ENCODE measurements around the gene ANKS1B. TPM values are rescaled to one million over a fixed set of nuclear protein-coding genes. Genes with fewer than 3 reads are reported as not detected.
"Not testable (repeated sequence)": the region's sequence is repeated elsewhere in the genome, so short reads cannot be mapped to it uniquely, and the experiment has no call there.

The ANKS1B gene
- total RNA-seq, 1 experiment from 2014 or later: 18.8 TPM

GRCh38 chr12:99332936-99333591 is 651.7 kb downstream of the ANKS1B start:
- Mint-ChIP-seq H3K27me3 (ENCODE audit: insufficient read depth, unreplicated experiment) (no peaks in the 10 kb centered on the region), H3K9me3 (ENCODE audit: unreplicated experiment) (no peaks in the 10 kb centered on the region), H3K4me3 (ENCODE audit: unreplicated experiment) (no peak overlapping the region), H3K36me3 (ENCODE audit: insufficient read depth, unreplicated experiment) (no peaks in the 10 kb centered on the region), H3K4me1 (ENCODE audit: insufficient read depth, unreplicated experiment) (no peaks in the 10 kb centered on the region), H3K27ac (ENCODE audit: low read depth, unreplicated experiment) (no peak overlapping the region)
- CTCF ChIA-PET: interaction anchor here (0.5 kb wide), 1 partner anchor 492 kb away, joined by 3 read pairs; no protein-coding TSS in a partner anchor
- no peak for DNase-seq (ENCODE audit: unreplicated experiment)
- TF ChIP-seq CTCF (IDR thresholded peaks at IDR 0.05; ENCODE audit: unreplicated experiment): no peak
- POLR2A ChIA-PET: no interaction called here
- BruUV-seq (replicated peaks): no TSS peak
- intact Hi-C loops (cut with micrococcal nuclease): no loop called here

- Mint-ChIP-seq H3K4me1 (ENCODE audit: insufficient read depth, unreplicated experiment) (no peaks in the 10 kb centered on the region), H3K27ac (ENCODE audit: low read depth, unreplicated experiment) (no peak overlapping the region), H3K9me3 (ENCODE audit: unreplicated experiment) (no peaks in the 10 kb centered on the region), H3K27me3 (ENCODE audit: insufficient read depth, unreplicated experiment) (no peaks in the 10 kb centered on the region), H3K4me3 (ENCODE audit: unreplicated experiment) (no peak overlapping the region), H3K36me3 (ENCODE audit: insufficient read depth, unreplicated experiment) (no peaks in the 10 kb centered on the region)
- ChIA-PET CTCF (no interaction called here), POLR2A (no interaction called here)
- intact Hi-C loops (cut with micrococcal nuclease): no loop called here
- no peak for DNase-seq (ENCODE audit: unreplicated experiment)
- BruUV-seq (replicated peaks): no TSS peak
- TF ChIP-seq CTCF (IDR thresholded peaks at IDR 0.05; ENCODE audit: unreplicated experiment): no peak
Observed at GRCh38 chr12:99330216-99330615, 654.5 kb downstream of the ANKS1B start.

GRCh38 chr12:99321210-99321609 is 663.5 kb downstream of the ANKS1B start:
- intact Hi-C loops (cut with micrococcal nuclease): not testable (repeated sequence)

GRCh38 chr12:99311373-99311772 is 673.4 kb downstream of the ANKS1B start:
- intact Hi-C loops (cut with micrococcal nuclease): no loop called here
- POLR2A ChIA-PET: interaction anchor here (0.5 kb wide), 1 partner anchor 14 kb away, joined by 3 read pairs; no protein-coding TSS in a partner anchor
- Mint-ChIP-seq H3K27ac (ENCODE audit: low read depth, unreplicated experiment) (no peak overlapping the region), H3K27me3 (ENCODE audit: insufficient read depth, unreplicated experiment) (no peaks in the 10 kb centered on the region), H3K9me3 (ENCODE audit: unreplicated experiment) (no peaks in the 10 kb centered on the region), H3K4me3 (ENCODE audit: unreplicated experiment) (no peak overlapping the region), H3K4me1 (ENCODE audit: insufficient read depth, unreplicated experiment) (no peaks in the 10 kb centered on the region), H3K36me3 (ENCODE audit: insufficient read depth, unreplicated experiment) (no peaks in the 10 kb centered on the region)
- no peak for TF ChIP-seq CTCF (IDR thresholded peaks at IDR 0.05; ENCODE audit: unreplicated experiment)
- CTCF ChIA-PET: interaction anchor here (0.5 to 0.9 kb wide), 2 partner anchors 13 to 146 kb away, joined by 3 read pairs; no protein-coding TSS in a partner anchor
- no peak for DNase-seq (ENCODE audit: unreplicated experiment)
- BruUV-seq (replicated peaks): no TSS peak

More at GRCh38 chr12:99321210-99321609, 663.5 kb downstream of the ANKS1B start:
- CTCF ChIA-PET; H3K4me3 Mint-ChIP-seq (ENCODE audit: unreplicated experiment); BruUV-seq (replicated peaks); H3K4me1 Mint-ChIP-seq (ENCODE audit: insufficient read depth, unreplicated experiment); H3K27me3 Mint-ChIP-seq (ENCODE audit: insufficient read depth, unreplicated experiment); DNase-seq (ENCODE audit: unreplicated experiment); H3K27ac Mint-ChIP-seq (ENCODE audit: low read depth, unreplicated experiment); H3K9me3 Mint-ChIP-seq (ENCODE audit: unreplicated experiment); POLR2A ChIA-PET; H3K36me3 Mint-ChIP-seq (ENCODE audit: insufficient read depth, unreplicated experiment): not testable (repeated sequence)

Measured in MCF 10A (cell line).